Endothelial cell of umbilical vein (primary cell): ENCODE data around the gene FILIP1. TPM values are rescaled to one million over a fixed set of nuclear protein-coding genes. Genes with fewer than 3 reads are reported as not detected.
A peak's percentile ranks its signal among the peaks of the same experiment; 100 is the strongest.

Experiments used
- BruUV-seq: library from RNA; stranded (reverse); fragments of 400-500 nt; replicated peaks from 2 replicates; lab custom pipeline; 2021; lab: Mats Ljungman, UMichigan
- CTCF ChIA-PET: fragments of 300-600, 350-600 bp; sonication (Branson Sonifier 250); formaldehyde crosslinking; loops from one replicate; lab custom pipeline; 2021; ENCODE audit warnings: antibody characterized with exemption, inconsistent platforms; lab: Charles Lee
- POLR2A ChIA-PET: fragments of 300-600, 350-600 bp; sonication (Branson Sonifier 250); formaldehyde crosslinking; loops from one replicate; lab custom pipeline; 2021; ENCODE audit warnings: antibody characterized with exemption, inconsistent platforms; lab: Charles Lee
- DNase-seq: peaks from one replicate; pipeline ENCODE4 v3.0.0-alpha.2; 2011; ENCODE audit warnings: low read depth, low spot score
- FAIRE-seq: peaks from 2 replicates; lab custom pipeline; 2011; peaks lifted over from hg19 to GRCh38; lab: Jason Lieb, UNC
- H2AFZ ChIP-seq: 2 replicates; pipeline ENCODE4 v1.6.0; 2012; ENCODE audit warnings: low read depth, low read length, control low read depth, inconsistent platforms
- H3K27ac ChIP-seq: 2 replicates; pipeline ENCODE4 v1.5.1; 2011; ENCODE audit warnings: low read depth, mild to moderate bottlenecking, control low read depth, low read length, moderate library complexity; ENCODE audit not compliant: insufficient read depth
- H3K27me3 ChIP-seq, 2 experiments: 2 replicates each; pipeline versions ENCODE4 v1.6.0 to v1.6.1; 2011; ENCODE audit warnings: low read length in 2 of 2, mixed read lengths in 1 of 2; ENCODE audit not compliant: control insufficient read depth in 2 of 2, insufficient read depth in 2 of 2
- H3K36me3 ChIP-seq, 2 experiments: 2 replicates in 1 of 2; 3 replicates in 1 of 2; pipeline ENCODE4 v1.5.1; 2011; ENCODE audit warnings: low read length in 2 of 2, mild to moderate bottlenecking in 1 of 2, moderate library complexity in 1 of 2; ENCODE audit not compliant: control insufficient read depth in 2 of 2, insufficient read depth in 2 of 2; ENCODE audit errors: extremely low read depth in 1 of 2
- H3K4me1 ChIP-seq: 3 replicates; pipeline ENCODE4 v1.5.1; 2011; ENCODE audit warnings: mild to moderate bottlenecking, low read length; ENCODE audit not compliant: control insufficient read depth, insufficient read depth; ENCODE audit errors: extremely low read depth
- H3K4me2 ChIP-seq: 2 replicates; pipeline ENCODE4 v1.6.1; 2011; ENCODE audit warnings: low read length, control low read depth, mixed read lengths; ENCODE audit not compliant: insufficient read depth
- H3K4me3 ChIP-seq, 3 experiments: fragments of 200-600 bp in 1 of 3; sonication (generic), shearing (Covaris generic) in 1 of 3; replicated peaks in 1 of 3; 2 replicates each; pipeline ENCODE4 v1.5.1; 2011 to 2016; ENCODE audit warnings: control low read depth in 3 of 3, low read length in 3 of 3, mild to moderate bottlenecking in 2 of 3, inconsistent platforms in 1 of 3, low read depth in 1 of 3, moderate library complexity in 1 of 3; ENCODE audit not compliant: insufficient read depth in 1 of 3
- H3K79me2 ChIP-seq: 2 replicates; pipeline ENCODE4 v1.6.0; 2012; ENCODE audit warnings: low read length, inconsistent platforms; ENCODE audit not compliant: control insufficient read depth, insufficient read depth
- H3K9ac ChIP-seq: replicated peaks from 2 replicates; pipeline ENCODE3; 2011; ENCODE audit warnings: low read length, control low read depth; ENCODE audit not compliant: insufficient read depth; ENCODE audit errors: extremely low read depth
- H3K9me1 ChIP-seq: replicated peaks from 3 replicates; pipeline ENCODE4 v1.6.0; 2011; ENCODE audit warnings: mild to moderate bottlenecking, low read length; ENCODE audit not compliant: control insufficient read depth, insufficient read depth; ENCODE audit errors: extremely low read depth
- H3K9me3 ChIP-seq: replicated peaks from 2 replicates; pipeline ENCODE4 v1.5.1; 2012; ENCODE audit warnings: low read length, inconsistent platforms; ENCODE audit not compliant: control insufficient read depth, insufficient read depth
- H4K20me1 ChIP-seq: replicated peaks from 2 replicates; pipeline ENCODE3; 2011; ENCODE audit warnings: mild to moderate bottlenecking, low read length; ENCODE audit not compliant: control insufficient read depth, insufficient read depth; ENCODE audit errors: extremely low read depth
- CTCF ChIP-seq, 2 donors: IDR thresholded peaks; 1 replicate in 1 of 2; 2 replicates in 1 of 2; pipeline ENCODE4 v1.5.1; 2011; ENCODE audit warnings: low read length in 2 of 2, mild to moderate bottlenecking in 2 of 2, moderate library complexity in 2 of 2, control low read depth in 1 of 2, inconsistent platforms in 1 of 2, low read depth in 1 of 2; ENCODE audit not compliant: insufficient read depth in 1 of 2; ENCODE audit errors: extremely low read depth in 1 of 2
- FOS ChIP-seq: IDR thresholded peaks from 2 replicates; pipeline ENCODE4 v1.6.1; 2011; ENCODE audit warnings: mild to moderate bottlenecking, low read length, moderate library complexity, borderline replicate concordance; ENCODE audit not compliant: insufficient read depth
- JUN ChIP-seq: IDR thresholded peaks from 2 replicates; pipeline ENCODE4 v1.6.1; 2011; ENCODE audit warnings: borderline replicate concordance, low read depth; ENCODE audit not compliant: insufficient read length, insufficient read depth
- MAX ChIP-seq: IDR thresholded peaks from 2 replicates; pipeline ENCODE4 v1.6.1; 2011; ENCODE audit not compliant: insufficient read depth, insufficient read length
- dilution Hi-C: fragments of 300-500 bp; cut with MboI; formaldehyde crosslinking; loops from one replicate; pipeline ENCODE4 v1.15.0; 2019; ENCODE audit warnings: low sequenced_read_pairs; ENCODE audit not compliant: extremely low pct_ligation_motif_present
- intact Hi-C: fragments of 100-400 bp; cut with micrococcal nuclease; formaldehyde crosslinking; loops from one replicate; pipeline ENCODE4 v1.10.0; 2022
- polyA plus RNA-seq, 4 experiments: library from polyadenylated mRNA; depleted of rRNA in 3 of 4; stranded (reverse) in 3 of 4; unstranded in 1 of 4; fragments of >200 nt; gene quantifications; 2 replicates each; pipeline versions ENCODE4 v1.2.1 to v1.2.3, GENCODE V29; 2011 to 2012; ENCODE audit warnings: missing spikeins in 1 of 4
- total RNA-seq: library from RNA; stranded (reverse); gene quantifications from 2 replicates; pipeline ENCODE4 v1.2.3, GENCODE V29; 2021

FILIP1 gene
- total and polyA plus RNA-seq, 2 donors (not counting 3 experiments of a cell fraction or from before 2014, with no cell fraction given), result 2.8 to 13.7 TPM

GRCh38 chr6:75427329-75427728 is 66.3 kb downstream of the FILIP1 start:
- no peak for TF ChIP-seq MAX
- H3K27me3 ChIP-seq, result no peaks in the 10 kb centered on the region
- FAIRE-seq (no peak), DNase-seq (no peak)
- no TSS peak for BruUV-seq
- H3K9ac ChIP-seq, result no peak overlapping the region
- H3K4me2 ChIP-seq, result no peak overlapping the region
- H3K9me3 ChIP-seq, result no peaks in the 10 kb centered on the region
- peaks cover 19% of the 10 kb centered on the region for H3K4me1 ChIP-seq
- no peaks in the 10 kb centered on the region for H3K79me2 ChIP-seq
- no peak overlapping the region for H2AFZ ChIP-seq
- no peaks in the 10 kb centered on the region for H3K36me3 ChIP-seq
- intact Hi-C loops (no loop called here), dilution Hi-C loops (no loop called here)
- CTCF ChIA-PET, result interaction anchor here (2.3 kb wide), 1 partner anchor 9 kb away, joined by 6 read pairs; no protein-coding TSS in a partner anchor
- no peaks in the 10 kb centered on the region for H3K9me1 ChIP-seq
- H3K4me3 ChIP-seq, result no peak overlapping the region
- POLR2A ChIA-PET, result no interaction called here
- no peaks in the 10 kb centered on the region for H4K20me1 ChIP-seq
- H3K27ac ChIP-seq, result no peak overlapping the region

DNA sequence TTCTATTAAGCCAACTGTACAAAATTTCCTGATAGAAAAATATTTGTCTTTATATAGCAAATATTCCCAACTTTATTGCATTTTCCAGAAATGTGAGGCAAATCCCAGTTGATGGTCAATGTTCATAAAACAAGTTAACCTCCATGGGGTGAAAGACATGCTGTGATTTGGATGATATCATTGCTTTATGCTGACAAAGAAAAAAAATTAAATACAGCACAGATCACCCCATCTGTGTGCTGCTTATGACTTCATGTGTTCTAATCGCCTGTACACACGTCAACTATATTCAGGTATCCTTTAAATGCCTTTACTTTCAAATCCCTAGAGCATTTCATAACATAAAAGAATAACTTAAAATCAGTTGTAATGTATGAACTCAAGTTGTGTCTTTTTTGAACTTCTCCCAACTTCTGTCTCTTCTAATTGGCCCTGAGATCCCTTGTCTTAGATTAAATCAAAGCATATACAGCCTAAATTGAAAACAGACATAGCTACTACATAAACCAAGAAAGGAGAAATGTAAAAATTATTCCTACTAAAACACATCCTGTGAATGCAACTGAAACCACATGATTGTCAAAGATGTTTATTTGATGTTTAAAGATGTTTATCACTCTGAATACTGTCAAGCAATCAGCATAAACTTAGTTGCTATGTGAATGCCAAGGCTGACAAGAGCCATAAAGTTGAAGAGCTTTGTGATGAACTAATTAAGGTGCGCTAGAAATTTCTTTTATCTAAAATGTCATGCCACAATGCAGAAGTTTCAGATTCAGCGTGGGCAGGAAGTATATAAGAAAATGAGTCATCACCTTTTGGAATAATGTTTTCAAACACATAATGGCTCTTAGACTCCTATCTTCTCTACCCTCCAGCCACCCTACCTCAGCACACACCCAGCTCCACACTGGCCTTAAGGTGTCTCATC is 68.7 kb downstream of the FILIP1 start:
- Histone ChIP-seq H3K4me1 (peaks cover 11% of the 10 kb centered on the region), H3K27ac (no peak overlapping the region), H4K20me1 (no peaks in the 10 kb centered on the region), H3K36me3 (no peaks in the 10 kb centered on the region), H3K9me3 (no peaks in the 10 kb centered on the region), H3K27me3 (no peaks in the 10 kb centered on the region), H3K4me3 (no peak overlapping the region), H3K4me2 (peak overlapping the region; percentile 19), H3K9ac (no peak overlapping the region), H3K79me2 (no peaks in the 10 kb centered on the region), H2AFZ (peak overlapping the region; percentile 52), H3K9me1 (no peaks in the 10 kb centered on the region)
- DNase-seq (peak; percentile 66), FAIRE-seq (peak; percentile 52)
- dilution Hi-C loops (no loop called here), intact Hi-C loops (no loop called here)
- TF ChIP-seq CTCF (IDR thresholded peaks at IDR 0.05; ENCODE audit: extremely low read depth in 1 of 2, insufficient read depth in 1 of 2, low read depth in 1 of 2, low read length in 2 of 2) (no peak), FOS (peak; percentile 76), JUN (peak; percentile 72)
- no TSS peak for BruUV-seq
- ChIA-PET CTCF (no interaction called here), POLR2A (no interaction called here)
